ENCODE data around the gene SLC27A3.
"Not testable (repeated sequence)": the region's sequence is repeated elsewhere in the genome, so short reads cannot be mapped to it uniquely, and the experiment has no call there.

Gene SLC27A3

DNA sequence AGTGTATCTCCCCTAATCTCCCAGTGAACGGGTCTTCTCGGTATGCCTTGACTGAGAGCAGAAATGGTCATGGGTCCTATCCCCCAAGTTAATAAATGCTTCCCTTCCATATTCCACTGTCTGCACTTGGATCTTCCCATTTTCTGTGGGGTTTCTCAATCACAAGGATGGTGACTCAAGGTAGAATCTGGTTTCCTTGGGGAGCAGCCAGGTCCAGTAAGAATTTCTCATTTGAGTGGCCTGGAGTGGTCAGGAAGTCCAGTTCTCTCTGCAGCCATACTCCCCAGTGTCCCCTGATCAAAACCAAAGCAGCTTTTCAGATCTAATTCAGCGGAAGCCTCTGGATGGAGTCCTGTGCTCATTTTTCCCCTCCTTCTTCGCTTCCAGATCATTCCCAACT lies 14.8 kb upstream of the SLC27A3 start:
- no peak for DNase-seq (ENCODE audit: low read depth in 3 of 3)

- no peak for DNase-seq (ENCODE audit: low read depth in 3 of 3)
Measured at GRCh38 chr1:153763365-153764225, 11.6 kb upstream of the SLC27A3 start.

GRCh38 chr1:153764310-153764709 lies 10.9 kb upstream of the SLC27A3 start:
- DNase-seq (ENCODE audit: low read depth in 3 of 3): no peak

DNA sequence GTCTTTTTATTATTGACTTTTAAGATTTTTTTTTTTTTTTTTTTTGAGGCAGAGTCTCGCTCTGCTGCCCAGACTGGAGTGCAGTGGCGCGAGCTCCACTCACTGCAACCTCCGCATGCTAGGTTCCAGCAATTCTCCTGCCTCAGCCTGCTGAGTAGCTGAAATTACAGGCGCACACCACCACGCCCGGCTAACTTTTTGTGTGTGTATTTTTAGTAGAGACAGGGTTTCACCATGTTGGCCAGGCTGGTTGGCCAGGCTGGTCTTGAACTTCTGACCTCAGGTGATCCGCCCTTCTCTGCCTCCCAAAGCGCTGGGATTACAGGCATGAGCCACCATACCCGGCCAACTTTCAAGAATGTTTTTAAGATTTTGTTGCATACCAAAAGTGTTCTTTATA lies 8.5 kb upstream of the SLC27A3 start:
- DNase-seq (ENCODE audit: low read depth in 3 of 3): not testable (repeated sequence)

- no peak for DNase-seq (ENCODE audit: low read depth in 3 of 3)
Measured at GRCh38 chr1:153767519-153767918, 7.7 kb upstream of the SLC27A3 start.

DNA sequence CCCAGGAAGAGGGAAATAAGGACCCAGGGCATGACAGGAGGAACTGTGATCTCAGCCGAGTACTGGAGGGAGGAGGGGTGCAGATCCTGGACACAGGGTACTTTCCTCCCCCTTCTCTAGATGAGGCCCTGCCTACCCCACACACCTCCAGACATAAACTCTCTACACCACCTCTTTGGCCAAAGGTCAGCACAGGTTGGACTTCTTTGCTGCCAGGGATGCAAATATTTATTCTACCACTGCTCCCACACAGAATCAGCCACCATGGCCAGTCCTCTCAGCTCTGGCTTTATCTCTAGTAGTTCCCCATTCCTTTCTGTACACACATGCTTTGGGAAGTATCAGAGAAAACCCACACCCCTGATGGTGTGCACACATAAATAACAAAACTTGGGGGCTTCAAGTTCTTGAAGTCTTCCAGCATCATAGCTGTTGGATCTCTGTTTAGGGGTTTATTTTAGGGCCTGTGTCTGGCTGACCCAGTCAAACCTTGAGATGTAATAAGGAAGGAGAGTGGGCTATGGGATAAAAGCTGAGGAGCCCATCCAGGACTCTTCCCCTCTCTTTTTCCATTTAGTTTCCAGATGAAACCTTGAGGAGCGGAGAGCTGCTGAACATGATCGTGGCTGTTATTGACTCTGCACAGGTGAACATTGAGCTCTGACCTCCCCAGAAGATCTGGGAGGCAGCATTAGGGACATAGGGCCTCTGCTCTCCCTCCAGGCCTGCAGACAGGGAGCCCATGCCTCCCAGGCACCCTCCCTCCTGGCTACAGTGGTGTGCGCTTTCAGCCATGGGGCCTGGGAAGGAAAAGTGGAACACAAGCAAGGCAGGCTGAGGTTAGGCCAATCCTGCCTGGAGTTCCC lies 6.7 kb upstream of the SLC27A3 start:
- DNase-seq (ENCODE audit: low read depth in 3 of 3): no peak

DNA sequence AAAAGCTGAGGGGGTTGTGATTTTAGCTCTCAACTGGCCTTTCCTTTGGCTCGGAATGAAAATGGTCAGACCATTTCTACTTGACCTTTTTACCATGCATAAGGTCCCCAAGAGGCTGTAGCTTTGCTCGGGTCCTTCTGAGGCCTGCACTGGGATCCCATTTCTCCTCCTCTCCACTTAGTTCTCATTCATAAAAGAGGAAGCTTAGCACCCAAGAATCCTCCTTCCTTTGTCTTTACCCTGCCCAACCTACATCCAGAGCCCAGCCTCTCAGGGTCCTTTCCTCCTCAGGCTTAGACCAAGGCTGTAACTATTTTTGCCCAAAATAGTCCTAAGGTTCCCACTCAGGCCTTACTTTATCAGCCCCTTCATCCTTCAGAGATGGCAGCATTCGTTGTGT lies 6.0 kb upstream of the SLC27A3 start:
- DNase-seq (ENCODE audit: low read depth in 3 of 3): no peak

- no peak for DNase-seq (ENCODE audit: low read depth in 3 of 3)
Measured at GRCh38 chr1:153770797-153771196, 4.4 kb upstream of the SLC27A3 start.

GRCh38 chr1:153771261-153771660 lies 3.9 kb upstream of the SLC27A3 start:
- DNase-seq (ENCODE audit: low read depth in 3 of 3): no peak

GRCh38 chr1:153771841-153772593 lies 3.2 kb upstream of the SLC27A3 start:
- DNase-seq (ENCODE audit: low read depth in 3 of 3): no peak

DNA sequence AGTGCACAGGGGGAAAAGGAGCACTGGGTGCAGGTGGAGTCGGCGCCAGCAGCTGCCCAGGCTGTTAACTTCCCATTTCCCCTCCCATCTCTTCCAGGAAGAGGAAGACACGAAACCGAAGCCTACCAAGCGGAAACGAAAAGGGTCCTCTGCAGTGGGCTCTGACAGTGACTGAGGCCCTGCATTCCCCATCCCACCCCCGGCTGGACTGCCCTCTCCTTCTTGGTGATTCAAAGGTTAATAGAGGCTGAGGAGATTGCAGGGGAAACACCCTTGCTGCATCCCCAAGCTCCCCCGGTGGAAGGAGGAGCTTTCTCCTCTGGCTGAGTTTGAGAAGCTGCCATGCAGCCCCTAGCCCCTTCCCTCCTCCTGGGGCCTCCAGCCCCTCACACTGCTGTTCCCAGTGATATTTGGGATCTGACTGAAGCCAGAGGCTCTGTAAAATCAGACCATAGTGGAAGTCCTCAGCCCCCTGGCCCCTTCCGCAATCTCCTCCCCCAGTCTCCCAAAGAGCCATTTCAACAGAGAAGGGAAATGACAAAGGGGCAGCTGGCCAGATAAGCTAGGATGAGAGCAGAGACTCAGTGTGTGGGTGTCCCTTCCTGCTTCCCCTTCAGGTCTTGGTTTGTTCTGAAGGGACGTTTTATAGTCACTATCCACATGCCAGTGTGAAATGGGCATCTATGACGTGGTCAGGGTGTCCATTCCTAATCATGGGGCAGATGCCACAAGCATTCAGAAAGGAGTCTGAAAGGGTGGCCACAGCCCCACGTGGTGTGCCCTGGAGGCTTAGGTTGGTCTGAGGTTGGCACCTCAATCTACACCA lies 1.9 kb upstream of the SLC27A3 start:
- DNase-seq (ENCODE audit: low read depth in 3 of 3): no peak

GRCh38 chr1:153774026-153774595 lies 1.1 kb upstream of the SLC27A3 start:
- DNase-seq (ENCODE audit: low read depth in 3 of 3): no peak

GRCh38 chr1:153775458-153776327 lies 486 bp downstream of the SLC27A3 start:
- peak; percentile 22 to 47 (median 43) for DNase-seq (ENCODE audit: low read depth in 3 of 3)

DNA sequence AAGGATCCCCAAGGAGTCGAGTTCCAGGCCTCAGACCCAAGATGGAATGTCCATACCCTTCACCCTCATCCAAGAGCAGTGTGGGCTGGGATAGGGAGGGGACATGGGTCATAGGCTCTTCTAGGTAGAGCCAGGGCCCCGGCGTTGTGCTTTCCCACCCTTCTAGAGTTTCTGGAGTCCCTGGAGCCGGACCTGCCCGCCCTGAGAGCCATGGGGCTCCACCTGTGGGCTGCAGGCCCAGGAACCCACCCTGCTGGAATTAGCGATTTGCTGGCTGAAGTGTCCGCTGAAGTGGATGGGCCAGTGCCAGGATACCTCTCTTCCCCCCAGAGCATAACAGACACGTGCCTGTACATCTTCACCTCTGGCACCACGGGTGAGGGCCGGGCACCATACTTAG lies 1.1 kb downstream of the SLC27A3 start:
- no peak for DNase-seq (ENCODE audit: low read depth in 3 of 3)

GRCh38 chr1:153776845-153777370 lies 1.7 kb downstream of the SLC27A3 start:
- DNase-seq (ENCODE audit: low read depth in 3 of 3): no peak

DNA sequence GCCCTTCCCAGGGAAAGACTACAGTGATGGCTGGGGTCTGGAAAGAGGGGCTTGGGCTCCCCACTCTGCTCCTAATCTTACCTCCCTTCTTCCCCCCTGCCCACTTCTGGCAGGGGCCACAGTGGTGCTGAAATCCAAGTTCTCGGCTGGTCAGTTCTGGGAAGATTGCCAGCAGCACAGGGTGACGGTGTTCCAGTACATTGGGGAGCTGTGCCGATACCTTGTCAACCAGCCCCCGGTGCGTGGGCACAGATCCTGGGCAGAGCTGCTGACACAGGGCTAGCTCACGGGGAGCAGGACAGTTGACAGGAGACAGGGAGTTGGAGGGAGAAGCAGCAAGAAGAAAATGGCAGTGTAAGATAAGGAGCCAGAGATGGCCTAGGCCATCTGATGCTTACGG lies 2.4 kb downstream of the SLC27A3 start:
- DNase-seq (ENCODE audit: low read depth in 3 of 3): no peak

DNA sequence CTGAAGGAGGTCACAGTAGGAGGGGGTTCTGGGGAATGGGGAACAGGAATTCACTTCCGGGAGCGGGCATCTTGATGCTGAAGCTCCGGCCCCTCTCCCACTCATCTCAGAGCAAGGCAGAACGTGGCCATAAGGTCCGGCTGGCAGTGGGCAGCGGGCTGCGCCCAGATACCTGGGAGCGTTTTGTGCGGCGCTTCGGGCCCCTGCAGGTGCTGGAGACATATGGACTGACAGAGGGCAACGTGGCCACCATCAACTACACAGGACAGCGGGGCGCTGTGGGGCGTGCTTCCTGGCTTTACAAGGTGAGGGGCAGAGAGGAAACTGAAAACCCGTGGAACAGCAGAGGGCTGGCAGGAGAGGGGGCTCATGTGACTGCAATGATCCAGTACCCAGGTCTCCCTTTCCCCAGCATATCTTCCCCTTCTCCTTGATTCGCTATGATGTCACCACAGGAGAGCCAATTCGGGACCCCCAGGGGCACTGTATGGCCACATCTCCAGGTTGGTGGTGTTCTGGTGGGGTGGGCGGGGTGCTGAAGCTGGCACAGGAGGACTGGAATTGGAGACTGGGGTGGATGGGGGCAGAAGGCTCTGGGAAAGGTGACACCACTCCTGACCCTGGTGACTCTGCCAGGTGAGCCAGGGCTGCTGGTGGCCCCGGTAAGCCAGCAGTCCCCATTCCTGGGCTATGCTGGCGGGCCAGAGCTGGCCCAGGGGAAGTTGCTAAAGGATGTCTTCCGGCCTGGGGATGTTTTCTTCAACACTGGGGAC lies 3.0 kb downstream of the SLC27A3 start:
- no peak for DNase-seq (ENCODE audit: low read depth in 3 of 3)

GRCh38 chr1:153778824-153779519 lies 3.8 kb downstream of the SLC27A3 start:
- no peak for DNase-seq (ENCODE audit: low read depth in 3 of 3)

Measured in stimulated activated CD4-positive, alpha-beta T cell treated with anti-CD3 and anti-CD28 coated beads, TNF-alpha, amount 100 ng/mL, for 4 hours (primary cell).